NCI-H460 (cell line): Measurements from ENCODE around the gene CDKN1B. TPM values are rescaled to one million over a fixed set of nuclear protein-coding genes. Genes with fewer than 3 reads are reported as not detected.
"Not testable (repeated sequence)": the region's sequence is repeated elsewhere in the genome, so short reads cannot be mapped to it uniquely, and the experiment has no call there.

Source experiments
- DNase-seq: peaks from one replicate; pipeline ENCODE4 v3.0.0-alpha.2; 2016; ENCODE audit warnings: low read depth; ENCODE audit errors: extremely low read depth
- total RNA-seq: library from RNA; depleted of rRNA; stranded (reverse); fragments of >200 nt; shearing (Covaris generic); gene quantifications from 2 replicates; pipeline ENCODE4 v1.2.3, GENCODE V29; 2014

The CDKN1B gene
- total RNA-seq, 1 experiment from 2014 or later: 33.1 TPM

GRCh38 chr12:12723149-12723680, 6.0 kb downstream of the CDKN1B start:
- DNase-seq: no peak

GRCh38 chr12:12723681-12724420, 6.7 kb downstream of the CDKN1B start:
- DNase-seq: no peak

GRCh38 chr12:12724421-12725085, 7.4 kb downstream of the CDKN1B start:
- no peak for DNase-seq

- DNase-seq: peak; percentile 94
Observed at GRCh38 chr12:12725086-12725955, 8.2 kb downstream of the CDKN1B start.

GRCh38 chr12:12725956-12726554, 8.9 kb downstream of the CDKN1B start:
- DNase-seq: no peak

GRCh38 chr12:12726555-12727093, 9.5 kb downstream of the CDKN1B start:
- DNase-seq: no peak

- no peak for DNase-seq
Observed at GRCh38 chr12:12731178-12731577, 14.0 kb downstream of the CDKN1B start.

- DNase-seq: no peak
Observed at GRCh38 chr12:12731785-12732184, 14.6 kb downstream of the CDKN1B start.

- DNase-seq: no peak
Observed at GRCh38 chr12:12733118-12733517, 15.9 kb downstream of the CDKN1B start.

GRCh38 chr12:12734054-12734453, 16.9 kb downstream of the CDKN1B start:
- no peak for DNase-seq

GRCh38 chr12:12734561-12735071, 17.4 kb downstream of the CDKN1B start:
- DNase-seq: no peak

GRCh38 chr12:12735301-12735700, 18.1 kb downstream of the CDKN1B start:
- DNase-seq: no peak

GRCh38 chr12:12736759-12737676, 19.9 kb downstream of the CDKN1B start:
- DNase-seq: no peak

GRCh38 chr12:12738152-12738551, 21.0 kb downstream of the CDKN1B start:
- not testable (repeated sequence) for DNase-seq

GRCh38 chr12:12741660-12742059, 24.5 kb downstream of the CDKN1B start:
- no peak for DNase-seq

- no peak for DNase-seq
Observed at GRCh38 chr12:12744546-12745305, 27.6 kb downstream of the CDKN1B start.

- no peak for DNase-seq
Observed at GRCh38 chr12:12745576-12746211, 28.5 kb downstream of the CDKN1B start.

- no peak for DNase-seq
Observed at GRCh38 chr12:12747278-12747677, 30.1 kb downstream of the CDKN1B start.
